CD14-positive monocyte (primary cell): ENCODE data around the gene CAMKK1. TPM values are rescaled to one million over a fixed set of nuclear protein-coding genes. Genes with fewer than 3 reads are reported as not detected.

Experiments
- DNase-seq, 3 donors: peaks; one replicate each; pipeline ENCODE4 v3.0.0-alpha.2; 2011 to 2022
- H2AFZ ChIP-seq: 2 replicates; pipeline ENCODE4 v1.6.0; 2012; ENCODE audit warnings: mild to moderate bottlenecking, low read depth, low read length, inconsistent platforms; ENCODE audit not compliant: insufficient read depth, poor library complexity, severe bottlenecking
- H3K27ac ChIP-seq, 2 donors: 1 replicate in 1 of 2; 2 replicates in 1 of 2; pipeline ENCODE4 v1.5.1; 2012 to 2013; ENCODE audit warnings: low read length in 2 of 2, control low read depth in 1 of 2, inconsistent platforms in 1 of 2, low read depth in 1 of 2, mild to moderate bottlenecking in 1 of 2
- H3K27me3 ChIP-seq, 2 donors: one replicate each; pipeline versions ENCODE4 v1.6.0 to v1.6.1; 2011 to 2013; ENCODE audit warnings: low read length in 2 of 2; ENCODE audit not compliant: control insufficient read depth in 2 of 2, insufficient read depth in 2 of 2
- H3K36me3 ChIP-seq, 2 donors: replicated peaks in 1 of 2; 1 replicate in 1 of 2; 2 replicates in 1 of 2; pipeline versions ENCODE4 v1.5.1 to v1.6.1; 2012 to 2013; ENCODE audit warnings: low read length in 2 of 2, control low read depth in 1 of 2, inconsistent platforms in 1 of 2, mild to moderate bottlenecking in 1 of 2; ENCODE audit not compliant: insufficient read depth in 2 of 2, control insufficient read depth in 1 of 2
- H3K4me1 ChIP-seq, 2 donors: 1 replicate in 1 of 2; 2 replicates in 1 of 2; pipeline versions ENCODE4 v1.5.1 to v1.6.1; 2012 to 2013; ENCODE audit warnings: low read length in 2 of 2, control low read depth in 1 of 2, inconsistent platforms in 1 of 2, mild to moderate bottlenecking in 1 of 2, moderate library complexity in 1 of 2; ENCODE audit not compliant: insufficient read depth in 2 of 2, control insufficient read depth in 1 of 2
- H3K4me2 ChIP-seq: replicated peaks from 2 replicates; pipeline ENCODE3; 2012; ENCODE audit warnings: low read length, moderate library complexity, mild to moderate bottlenecking; ENCODE audit not compliant: poor library complexity, severe bottlenecking; ENCODE audit errors: extremely low read depth
- H3K4me3 ChIP-seq, 3 experiments: fragments of 200-600 bp in 1 of 3; sonication (generic) in 1 of 3; replicated peaks in 1 of 3; 1 replicate in 2 of 3; 2 replicates in 1 of 3; pipeline ENCODE4 v1.5.1; 2011 to 2013; ENCODE audit warnings: low read length in 3 of 3, mild to moderate bottlenecking in 3 of 3, control low read depth in 2 of 3, low read depth in 2 of 3, inconsistent platforms in 1 of 3, moderate library complexity in 1 of 3
- H3K79me2 ChIP-seq: 2 replicates; pipeline ENCODE4 v1.6.0; 2012; ENCODE audit warnings: mild to moderate bottlenecking, control low read depth, inconsistent platforms, low read length, moderate library complexity; ENCODE audit not compliant: insufficient read depth
- H3K9ac ChIP-seq: 2 replicates; pipeline ENCODE4 v1.6.0; 2017; ENCODE audit warnings: low read length, mild to moderate bottlenecking; ENCODE audit not compliant: insufficient read depth, poor library complexity, severe bottlenecking
- H3K9me3 ChIP-seq, 2 donors: replicated peaks in 1 of 2; 1 replicate in 1 of 2; 2 replicates in 1 of 2; pipeline versions ENCODE4 v1.5.1 to v1.6.1; 2012 to 2013; ENCODE audit warnings: low read length in 2 of 2, control low read depth in 1 of 2; ENCODE audit not compliant: control insufficient read depth in 1 of 2, insufficient read depth in 1 of 2
- H4K20me1 ChIP-seq: 2 replicates; pipeline ENCODE4 v1.6.0; 2012; ENCODE audit warnings: mild to moderate bottlenecking, low read length, control low read depth, moderate library complexity; ENCODE audit not compliant: insufficient read depth
- H3K27ac Mint-ChIP-seq, 7 donors: one replicate each; pipeline ENCODE4 v1.8.0; 2020; ENCODE audit warnings: mild to moderate bottlenecking in 7 of 7, mixed read lengths in 7 of 7, moderate library complexity in 6 of 7, inconsistent platforms in 2 of 7
- H3K27me3 Mint-ChIP-seq, 3 donors: one replicate each; pipeline ENCODE4 v1.8.0; 2021 to 2022; ENCODE audit warnings: low read depth in 3 of 3, mild to moderate bottlenecking in 3 of 3, mixed read lengths in 3 of 3, moderate library complexity in 3 of 3, inconsistent platforms in 1 of 3
- H3K36me3 Mint-ChIP-seq, 2 donors: one replicate each; pipeline ENCODE4 v1.8.0; 2020; ENCODE audit warnings: mixed read lengths in 2 of 2, inconsistent platforms in 1 of 2, mild to moderate bottlenecking in 1 of 2
- H3K4me1 Mint-ChIP-seq: one replicate; pipeline ENCODE4 v1.8.0; 2020; ENCODE audit warnings: mild to moderate bottlenecking, mixed read lengths
- H3K4me3 Mint-ChIP-seq, 2 donors: one replicate each; pipeline ENCODE4 v1.8.0; 2020; ENCODE audit warnings: mild to moderate bottlenecking in 2 of 2, mixed read lengths in 2 of 2, moderate library complexity in 1 of 2
- H3K9me3 Mint-ChIP-seq, 7 donors: one replicate each; pipeline ENCODE4 v1.8.0; 2020 to 2022; ENCODE audit warnings: mixed read lengths in 7 of 7, mild to moderate bottlenecking in 6 of 7, moderate library complexity in 6 of 7, inconsistent platforms in 2 of 7
- CTCF ChIP-seq: fragments of 200-600 bp; IDR thresholded peaks from one replicate; pipeline ENCODE4 v1.8.0; 2022; ENCODE audit warnings: antibody characterized with exemption, mild to moderate bottlenecking
- WGBS: methylation state at CpG from one replicate; pipeline ENCODE4 v1.1.5; 2013; ENCODE audit warnings: missing lambda C conversion rate; ENCODE audit not compliant: insufficient coverage; 5-methylcytosine and 5-hydroxymethylcytosine counted together
- intact Hi-C, 2 donors: fragments of 100-400 bp; cut with micrococcal nuclease; formaldehyde crosslinking; loops; one replicate each; pipeline versions ENCODE4 v1.15.0 to v1.15.1; 2023
- polyA plus RNA-seq, 3 donors: library from polyadenylated mRNA; depleted of rRNA in 1 of 3; unstranded in 2 of 3; stranded (reverse) in 1 of 3; fragments of 300-500 nt in 2 of 3; fragments of >200 nt in 1 of 3; fragmentation: Illumina TruSeq in 2 of 3; gene quantifications; 1 replicate in 2 of 3; 2 replicates in 1 of 3; pipeline ENCODE4 v1.2.3, GENCODE V29; 2012 to 2021

CAMKK1 gene
- polyA plus RNA-seq, 3 donors = 0.74 to 24.1 (median 1.5) TPM

DNA sequence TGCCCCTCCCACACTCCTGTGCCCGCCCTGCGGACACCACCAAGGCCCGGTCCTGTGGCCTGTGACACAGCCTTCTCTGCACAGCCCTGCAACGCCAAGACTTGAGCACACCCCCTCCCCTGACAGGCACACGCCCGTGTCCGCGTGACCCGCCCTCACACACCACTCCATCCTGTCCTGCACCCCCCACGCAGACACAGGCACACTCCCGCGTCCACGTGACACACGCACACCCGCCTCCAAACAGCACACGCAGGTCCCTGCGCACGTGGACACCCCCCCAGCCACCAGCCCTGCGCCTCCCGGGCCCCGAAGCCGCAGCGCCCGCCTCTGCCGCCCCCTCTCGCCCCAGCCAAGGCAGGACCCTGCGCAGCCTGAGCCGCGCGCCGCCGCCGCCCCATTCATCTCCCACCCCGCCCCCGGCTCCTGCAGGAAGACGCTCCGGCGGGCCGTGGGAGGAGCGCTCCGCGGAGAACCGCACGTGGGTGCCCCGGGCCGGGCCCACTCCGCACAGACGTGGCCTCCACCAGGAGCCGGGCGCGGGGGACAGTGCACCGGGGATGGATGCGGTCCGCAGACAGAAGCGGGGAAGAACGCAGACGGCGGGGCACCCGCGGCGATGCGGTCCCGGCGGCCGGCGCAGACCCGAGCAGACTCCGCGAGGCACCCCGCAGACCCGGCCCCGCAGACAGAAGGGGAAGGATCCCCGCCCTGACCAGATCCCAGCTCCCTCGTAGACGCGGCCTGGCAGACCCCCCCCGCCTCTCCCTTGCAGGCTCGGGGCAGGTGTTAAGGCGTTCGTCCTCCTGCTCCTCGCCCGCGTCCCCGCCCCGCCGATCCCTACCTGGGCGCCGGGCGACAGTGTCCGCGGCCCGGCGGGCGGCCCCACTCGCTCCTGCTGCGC is 506 bp downstream of the CAMKK1 start:
- Mint-ChIP-seq H3K36me3 (peaks cover 23 to 30% of the 10 kb centered on the region in 2 donors), H3K27ac (peak overlapping the region in 6 of 7 donors; percentile 66 to 91 (median 84)), H3K4me3 (peak overlapping the region; percentile 85 to 90), H3K4me1 (peaks cover 59% of the 10 kb centered on the region), H3K9me3 (peaks cover 0 to 2% (median 0%) of the 10 kb centered on the region in 7 donors), H3K27me3 (peaks cover 11 to 16% (median 12%) of the 10 kb centered on the region in 3 donors)
- no peaks in the 10 kb centered on the region for H3K27me3 ChIP-seq
- H3K4me2 ChIP-seq = peak overlapping the region; percentile 87
- peak; percentile 88 to 96 (median 95) for DNase-seq
- H3K9ac ChIP-seq = peak overlapping the region; percentile 66
- TF ChIP-seq CTCF = no peak
- peaks cover 67 to 86% of the 10 kb centered on the region in 2 donors for H3K4me1 ChIP-seq
- H4K20me1 ChIP-seq = no peaks in the 10 kb centered on the region
- no peaks in the 10 kb centered on the region for H3K79me2 ChIP-seq
- peak overlapping the region; percentile 69 for H2AFZ ChIP-seq
- no peaks in the 10 kb centered on the region for H3K9me3 ChIP-seq
- peak overlapping the region; percentile 28 to 61 for H3K27ac ChIP-seq
- intact Hi-C loops = loop anchor here (2.0 to 5.0 kb wide), 2 partner anchors 22 to 45 kb away; partner anchors contain the start of gene NCBP3 (in 2 of the 2)
- peak overlapping the region; percentile 37 to 76 (median 60) for H3K4me3 ChIP-seq
- under 1% methylated on average over 96 of the region's 96 CpGs for WGBS
- H3K36me3 ChIP-seq = peaks cover 8 to 14% of the 10 kb centered on the region in 2 donors

DNA sequence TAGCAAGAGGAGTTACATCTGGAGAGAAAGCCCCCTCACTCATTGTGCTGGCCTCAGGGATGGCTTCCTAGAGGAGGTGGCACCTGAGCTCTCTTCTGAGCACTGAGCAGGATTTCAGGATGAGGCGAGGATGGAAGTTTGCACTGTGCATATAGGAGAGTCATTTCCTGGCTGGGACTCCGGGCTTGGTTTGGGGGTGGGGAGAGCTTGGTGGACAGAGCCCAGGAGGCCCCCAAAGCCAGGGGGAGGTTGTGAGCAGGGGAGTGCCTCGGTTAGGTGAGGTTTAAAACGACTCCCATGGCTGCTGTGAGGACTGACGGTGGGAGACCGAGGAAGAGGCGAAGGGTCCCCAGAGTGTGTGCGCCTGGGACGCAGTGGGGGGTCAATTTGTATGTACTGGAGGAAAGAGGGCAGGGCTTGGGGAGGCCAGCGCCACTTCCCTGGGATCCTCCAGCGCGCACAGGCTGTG is 1.2 kb downstream of the CAMKK1 start:
- peaks cover 66% of the 10 kb centered on the region for H3K4me1 Mint-ChIP-seq
- peak overlapping the region in 2 of 3 experiments; percentile 19 to 76 for H3K4me3 ChIP-seq
- H3K36me3 Mint-ChIP-seq = peaks cover 16 to 23% of the 10 kb centered on the region in 2 donors
- TF ChIP-seq CTCF = no peak
- H4K20me1 ChIP-seq = no peaks in the 10 kb centered on the region
- peak overlapping the region; percentile 44 to 91 (median 80) for H3K27ac Mint-ChIP-seq
- no peak for DNase-seq
- peaks cover 0 to 2% (median 0%) of the 10 kb centered on the region in 7 donors for H3K9me3 Mint-ChIP-seq
- no peak overlapping the region for H2AFZ ChIP-seq
- H3K4me2 ChIP-seq = peak overlapping the region; percentile 87
- peaks cover 74 to 93% of the 10 kb centered on the region in 2 donors for H3K4me1 ChIP-seq
- no peaks in the 10 kb centered on the region for H3K9me3 ChIP-seq
- H3K4me3 Mint-ChIP-seq = peak overlapping the region; percentile 85 to 90
- H3K9ac ChIP-seq = peak overlapping the region; percentile 2
- H3K27me3 Mint-ChIP-seq = peaks cover 11 to 16% (median 12%) of the 10 kb centered on the region in 3 donors
- intact Hi-C loops = loop anchor here (2.0 to 5.0 kb wide), 2 partner anchors 23 to 44 kb away; partner anchors contain the start of gene NCBP3 (in 2 of the 2)
- H3K79me2 ChIP-seq = no peaks in the 10 kb centered on the region
- peak overlapping the region; percentile 28 to 37 for H3K27ac ChIP-seq
- WGBS = 38% methylated on average over 9 of the region's 12 CpGs
- H3K36me3 ChIP-seq = peaks cover under 1 to 7% of the 10 kb centered on the region in 2 donors
- H3K27me3 ChIP-seq = no peaks in the 10 kb centered on the region
